GM12874 (cell line): ENCODE data around the gene BMP5.

Experiments used
- CTCF ChIP-seq: IDR thresholded peaks from 2 replicates; pipeline ENCODE4 v1.5.1; 2011; ENCODE audit warnings: low read depth, mild to moderate bottlenecking, control low read depth, low read length, moderate library complexity; ENCODE audit not compliant: insufficient read depth

Gene BMP5

GRCh38 chr6:55734256-55734655 is 141.1 kb downstream of the BMP5 start:
- TF ChIP-seq CTCF = no peak

- TF ChIP-seq CTCF = no peak
Measured at GRCh38 chr6:55729665-55730064, 145.7 kb downstream of the BMP5 start.

- no peak for TF ChIP-seq CTCF
Measured at GRCh38 chr6:55726144-55726543, 149.2 kb downstream of the BMP5 start.

GRCh38 chr6:55714831-55715230 is 160.6 kb downstream of the BMP5 start:
- no peak for TF ChIP-seq CTCF

GRCh38 chr6:55713436-55713835 is 162.0 kb downstream of the BMP5 start:
- no peak for TF ChIP-seq CTCF

GRCh38 chr6:55708711-55709110 is 166.7 kb downstream of the BMP5 start:
- TF ChIP-seq CTCF = no peak

- TF ChIP-seq CTCF = no peak
Measured at GRCh38 chr6:55705451-55706440, 169.6 kb downstream of the BMP5 start.
